K562 (cell line): Measurements from ENCODE around the gene NCBP2. TPM values are rescaled to one million over a fixed set of nuclear protein-coding genes. Genes with fewer than 3 reads are reported as not detected.

ENCODE experiments used
- ARID1B ChIP-seq: fragments of 450-650 bp; IDR thresholded peaks from 2 replicates; pipeline ENCODE4 v1.6.1; 2016; ENCODE audit warnings: antibody characterized with exemption, mild to moderate bottlenecking, inconsistent platforms
- BDP1 ChIP-seq: IDR thresholded peaks from 3 replicates; pipeline ENCODE4 v1.6.1; 2011; ENCODE audit not compliant: insufficient read length, insufficient read depth
- BMI1 ChIP-seq: fragments of 150-350 bp; IDR thresholded peaks from 2 replicates; pipeline ENCODE4 v1.6.1; 2014; ENCODE audit warnings: low read length
- BRD9 ChIP-seq: fragments of 450-650 bp; IDR thresholded peaks from 2 replicates; pipeline ENCODE4 v1.6.1; 2018; ENCODE audit warnings: low read depth; ENCODE audit not compliant: partially characterized antibody
- FOSL1 ChIP-seq: fragments of 200-800 bp; sonication (Bioruptor generic); conservative IDR thresholded peaks from 2 replicates; pipeline ENCODE4 v1.6.1; 2016; ENCODE audit warnings: missing genetic modification characterization, missing compliant biosample characterization
- GTF2F1 ChIP-seq: IDR thresholded peaks from 2 replicates; pipeline ENCODE4 v1.6.1; 2011; ENCODE audit warnings: low read depth, low read length, improper control_type of control experiment
- NEUROD1 ChIP-seq: fragments of 150-350 bp; IDR thresholded peaks from 2 replicates; pipeline ENCODE4 v1.6.1; 2014; ENCODE audit warnings: borderline replicate concordance, low read length, low read depth; ENCODE audit not compliant: partially characterized antibody
- PYGO2 ChIP-seq: fragments of 450-650 bp; IDR thresholded peaks from 2 replicates; pipeline ENCODE4 v1.6.1; 2016; ENCODE audit warnings: mild to moderate bottlenecking, missing genetic modification characterization, moderate library complexity, missing compliant biosample characterization
- SP1 ChIP-seq: sonication (generic); formaldehyde crosslinking; IDR thresholded peaks from 2 replicates; pipeline ENCODE4 v1.8.1; 2022; ENCODE audit warnings: mild to moderate bottlenecking, missing genetic modification reagents
- SREBF1 ChIP-seq: fragments of 150-350 bp; IDR thresholded peaks from 2 replicates; pipeline ENCODE4 v1.6.1; 2014; ENCODE audit warnings: antibody characterized with exemption, low read depth, low read length, borderline replicate concordance
- ZNF133 ChIP-seq: fragments of 250-450 bp; sonication (Bioruptor Pico); IDR thresholded peaks from 2 replicates; pipeline ENCODE4 v1.4.0; 2020; ENCODE audit warnings: mild to moderate bottlenecking
- ZNF57 ChIP-seq: fragments of 450-650 bp; formaldehyde crosslinking; IDR thresholded peaks from 2 replicates; pipeline ENCODE4 v1.4.0; 2020; ENCODE audit warnings: mild to moderate bottlenecking, moderate library complexity
- polyA plus RNA-seq, 8 experiments: library from polyadenylated mRNA; depleted of rRNA in 4 of 8; stranded (reverse) in 5 of 8; unstranded in 3 of 8; fragments of >200 nt; fragmentation: Nextera tagmentation in 2 of 8; fragmentation: Illumina TruSeq in 1 of 8; extraction: Ambion mirVana in 2 of 8; extraction: Trizol in 1 of 8; gene quantifications; 2 replicates each; pipeline versions ENCODE4 v1.2.1 to v1.2.3, GENCODE V29; 2011 to 2014; ENCODE audit warnings: inconsistent platforms in 1 of 8, missing spikeins in 1 of 8
- total RNA-seq, 7 experiments: library from RNA; depleted of rRNA in 6 of 7; stranded (reverse); fragments of >200 nt in 6 of 7; fragmentation: Illumina TruSeq in 2 of 7; extraction: Trizol in 2 of 7; gene quantifications; 2 replicates each; pipeline versions ENCODE4 v1.2.1 to v1.2.3, GENCODE V29; 2011 to 2021; ENCODE audit warnings: low replicate concordance in 1 of 7
- TF ChIP-seq, protein P1 (sequence below): fragments of 450-650 bp; IDR thresholded peaks from 2 replicates; pipeline ENCODE4 v1.6.1; 2016; ENCODE audit warnings: mild to moderate bottlenecking, moderate library complexity
- TF ChIP-seq, protein P2 (sequence below): fragments of 450-650 bp; formaldehyde crosslinking; IDR thresholded peaks from 2 replicates; pipeline ENCODE4 v1.4.0; 2020; ENCODE audit warnings: mild to moderate bottlenecking, mixed read lengths

The NCBP2 gene
- total and polyA plus RNA-seq, 9 of the 15 experiments (the other 6 are each of a cell fraction or from before 2014, with no cell fraction given): 56.4 to 102 (median 82.3) TPM

DNA sequence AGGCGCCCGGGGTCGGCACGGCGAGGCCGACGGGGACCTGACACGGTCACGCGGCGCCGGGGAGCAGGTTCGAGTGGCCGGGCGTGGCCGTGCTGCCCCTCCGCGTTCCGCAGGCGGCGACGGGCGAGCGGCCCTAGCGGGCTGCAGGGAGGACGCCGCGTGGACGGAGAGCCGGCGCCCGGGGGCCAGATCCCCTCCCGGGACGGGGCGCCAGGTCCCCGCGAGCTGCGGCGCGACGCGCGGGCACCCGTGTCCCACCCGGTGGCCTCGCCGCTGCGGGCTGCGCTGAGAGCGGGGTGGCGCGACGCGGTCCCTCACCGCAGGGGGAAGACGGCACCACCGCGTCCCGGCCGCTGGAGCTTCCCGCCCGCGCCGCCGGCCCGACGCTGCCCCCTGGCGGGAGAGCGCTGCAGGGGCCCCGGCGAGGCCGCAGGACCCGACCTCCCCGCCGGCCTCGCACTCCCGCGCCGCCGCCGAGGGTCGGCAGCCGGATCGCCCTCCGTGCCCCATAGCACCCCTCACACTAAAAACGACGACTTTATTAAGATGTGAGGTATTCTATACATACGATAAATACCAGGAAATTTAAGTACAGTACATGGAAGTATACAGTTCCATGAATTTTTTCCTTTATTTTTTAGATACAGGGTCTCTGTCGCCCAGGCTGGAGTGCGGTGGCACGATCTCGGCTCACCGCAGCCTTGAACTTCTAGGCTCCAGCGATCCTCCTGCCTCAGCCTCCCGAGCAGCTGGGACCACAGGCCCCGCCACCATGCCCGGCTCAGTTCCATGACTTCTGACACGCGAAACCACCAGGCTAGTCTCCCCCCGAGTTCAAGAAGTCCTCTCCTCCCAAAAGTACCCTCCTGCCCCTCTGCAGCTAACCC, 27.6 kb upstream of the NCBP2 start (continued):
- TF ChIP-seq, protein P1, sequence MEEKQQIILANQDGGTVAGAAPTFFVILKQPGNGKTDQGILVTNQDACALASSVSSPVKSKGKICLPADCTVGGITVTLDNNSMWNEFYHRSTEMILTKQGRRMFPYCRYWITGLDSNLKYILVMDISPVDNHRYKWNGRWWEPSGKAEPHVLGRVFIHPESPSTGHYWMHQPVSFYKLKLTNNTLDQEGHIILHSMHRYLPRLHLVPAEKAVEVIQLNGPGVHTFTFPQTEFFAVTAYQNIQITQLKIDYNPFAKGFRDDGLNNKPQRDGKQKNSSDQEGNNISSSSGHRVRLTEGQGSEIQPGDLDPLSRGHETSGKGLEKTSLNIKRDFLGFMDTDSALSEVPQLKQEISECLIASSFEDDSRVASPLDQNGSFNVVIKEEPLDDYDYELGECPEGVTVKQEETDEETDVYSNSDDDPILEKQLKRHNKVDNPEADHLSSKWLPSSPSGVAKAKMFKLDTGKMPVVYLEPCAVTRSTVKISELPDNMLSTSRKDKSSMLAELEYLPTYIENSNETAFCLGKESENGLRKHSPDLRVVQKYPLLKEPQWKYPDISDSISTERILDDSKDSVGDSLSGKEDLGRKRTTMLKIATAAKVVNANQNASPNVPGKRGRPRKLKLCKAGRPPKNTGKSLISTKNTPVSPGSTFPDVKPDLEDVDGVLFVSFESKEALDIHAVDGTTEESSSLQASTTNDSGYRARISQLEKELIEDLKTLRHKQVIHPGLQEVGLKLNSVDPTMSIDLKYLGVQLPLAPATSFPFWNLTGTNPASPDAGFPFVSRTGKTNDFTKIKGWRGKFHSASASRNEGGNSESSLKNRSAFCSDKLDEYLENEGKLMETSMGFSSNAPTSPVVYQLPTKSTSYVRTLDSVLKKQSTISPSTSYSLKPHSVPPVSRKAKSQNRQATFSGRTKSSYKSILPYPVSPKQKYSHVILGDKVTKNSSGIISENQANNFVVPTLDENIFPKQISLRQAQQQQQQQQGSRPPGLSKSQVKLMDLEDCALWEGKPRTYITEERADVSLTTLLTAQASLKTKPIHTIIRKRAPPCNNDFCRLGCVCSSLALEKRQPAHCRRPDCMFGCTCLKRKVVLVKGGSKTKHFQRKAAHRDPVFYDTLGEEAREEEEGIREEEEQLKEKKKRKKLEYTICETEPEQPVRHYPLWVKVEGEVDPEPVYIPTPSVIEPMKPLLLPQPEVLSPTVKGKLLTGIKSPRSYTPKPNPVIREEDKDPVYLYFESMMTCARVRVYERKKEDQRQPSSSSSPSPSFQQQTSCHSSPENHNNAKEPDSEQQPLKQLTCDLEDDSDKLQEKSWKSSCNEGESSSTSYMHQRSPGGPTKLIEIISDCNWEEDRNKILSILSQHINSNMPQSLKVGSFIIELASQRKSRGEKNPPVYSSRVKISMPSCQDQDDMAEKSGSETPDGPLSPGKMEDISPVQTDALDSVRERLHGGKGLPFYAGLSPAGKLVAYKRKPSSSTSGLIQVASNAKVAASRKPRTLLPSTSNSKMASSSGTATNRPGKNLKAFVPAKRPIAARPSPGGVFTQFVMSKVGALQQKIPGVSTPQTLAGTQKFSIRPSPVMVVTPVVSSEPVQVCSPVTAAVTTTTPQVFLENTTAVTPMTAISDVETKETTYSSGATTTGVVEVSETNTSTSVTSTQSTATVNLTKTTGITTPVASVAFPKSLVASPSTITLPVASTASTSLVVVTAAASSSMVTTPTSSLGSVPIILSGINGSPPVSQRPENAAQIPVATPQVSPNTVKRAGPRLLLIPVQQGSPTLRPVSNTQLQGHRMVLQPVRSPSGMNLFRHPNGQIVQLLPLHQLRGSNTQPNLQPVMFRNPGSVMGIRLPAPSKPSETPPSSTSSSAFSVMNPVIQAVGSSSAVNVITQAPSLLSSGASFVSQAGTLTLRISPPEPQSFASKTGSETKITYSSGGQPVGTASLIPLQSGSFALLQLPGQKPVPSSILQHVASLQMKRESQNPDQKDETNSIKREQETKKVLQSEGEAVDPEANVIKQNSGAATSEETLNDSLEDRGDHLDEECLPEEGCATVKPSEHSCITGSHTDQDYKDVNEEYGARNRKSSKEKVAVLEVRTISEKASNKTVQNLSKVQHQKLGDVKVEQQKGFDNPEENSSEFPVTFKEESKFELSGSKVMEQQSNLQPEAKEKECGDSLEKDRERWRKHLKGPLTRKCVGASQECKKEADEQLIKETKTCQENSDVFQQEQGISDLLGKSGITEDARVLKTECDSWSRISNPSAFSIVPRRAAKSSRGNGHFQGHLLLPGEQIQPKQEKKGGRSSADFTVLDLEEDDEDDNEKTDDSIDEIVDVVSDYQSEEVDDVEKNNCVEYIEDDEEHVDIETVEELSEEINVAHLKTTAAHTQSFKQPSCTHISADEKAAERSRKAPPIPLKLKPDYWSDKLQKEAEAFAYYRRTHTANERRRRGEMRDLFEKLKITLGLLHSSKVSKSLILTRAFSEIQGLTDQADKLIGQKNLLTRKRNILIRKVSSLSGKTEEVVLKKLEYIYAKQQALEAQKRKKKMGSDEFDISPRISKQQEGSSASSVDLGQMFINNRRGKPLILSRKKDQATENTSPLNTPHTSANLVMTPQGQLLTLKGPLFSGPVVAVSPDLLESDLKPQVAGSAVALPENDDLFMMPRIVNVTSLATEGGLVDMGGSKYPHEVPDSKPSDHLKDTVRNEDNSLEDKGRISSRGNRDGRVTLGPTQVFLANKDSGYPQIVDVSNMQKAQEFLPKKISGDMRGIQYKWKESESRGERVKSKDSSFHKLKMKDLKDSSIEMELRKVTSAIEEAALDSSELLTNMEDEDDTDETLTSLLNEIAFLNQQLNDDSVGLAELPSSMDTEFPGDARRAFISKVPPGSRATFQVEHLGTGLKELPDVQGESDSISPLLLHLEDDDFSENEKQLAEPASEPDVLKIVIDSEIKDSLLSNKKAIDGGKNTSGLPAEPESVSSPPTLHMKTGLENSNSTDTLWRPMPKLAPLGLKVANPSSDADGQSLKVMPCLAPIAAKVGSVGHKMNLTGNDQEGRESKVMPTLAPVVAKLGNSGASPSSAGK: no peak; the same call in 1 of the 2 replicates
- TF ChIP-seq GTF2F1: no peak
- no peak for TF ChIP-seq ARID1B
- TF ChIP-seq SREBF1: no peak
- no peak for TF ChIP-seq BRD9
- no peak for TF ChIP-seq PYGO2 (tag)
- TF ChIP-seq FOSL1 (tag): no peak; the same call in 1 of the 2 replicates
- TF ChIP-seq, protein P2, sequence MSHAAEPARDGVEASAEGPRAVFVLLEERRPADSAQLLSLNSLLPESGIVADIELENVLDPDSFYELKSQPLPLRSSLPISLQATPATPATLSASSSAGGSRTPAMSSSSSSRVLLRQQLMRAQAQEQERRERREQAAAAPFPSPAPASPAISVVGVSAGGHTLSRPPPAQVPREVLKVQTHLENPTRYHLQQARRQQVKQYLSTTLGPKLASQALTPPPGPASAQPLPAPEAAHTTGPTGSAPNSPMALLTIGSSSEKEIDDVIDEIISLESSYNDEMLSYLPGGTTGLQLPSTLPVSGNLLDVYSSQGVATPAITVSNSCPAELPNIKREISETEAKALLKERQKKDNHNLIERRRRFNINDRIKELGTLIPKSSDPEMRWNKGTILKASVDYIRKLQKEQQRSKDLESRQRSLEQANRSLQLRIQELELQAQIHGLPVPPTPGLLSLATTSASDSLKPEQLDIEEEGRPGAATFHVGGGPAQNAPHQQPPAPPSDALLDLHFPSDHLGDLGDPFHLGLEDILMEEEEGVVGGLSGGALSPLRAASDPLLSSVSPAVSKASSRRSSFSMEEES (CRISPR knock-in tag): no peak
- TF ChIP-seq BMI1: no peak
- no peak for TF ChIP-seq NEUROD1
- no peak for TF ChIP-seq SP1 (CRISPR knock-in tag)
- no peak for TF ChIP-seq ZNF133 (CRISPR knock-in tag)
- no peak for TF ChIP-seq ZNF57 (CRISPR knock-in tag)
- no peak for TF ChIP-seq BDP1
